ENCODE measurements around the gene NRG3.

Gene NRG3

GRCh38 chr10:82813856-82814255 is 938.9 kb downstream of the NRG3 start:
- peak; percentile 47 for DNase-seq (ENCODE audit: low read depth, low spot score)
- no peak overlapping the region for H3K4me3 ChIP-seq (ENCODE audit: low read depth, low read length)
- in situ Hi-C loops (cut with HindIII; ENCODE audit: low sequenced_read_pairs), result no loop called here
- TF ChIP-seq CTCF (IDR thresholded peaks at IDR 0.05; ENCODE audit: low read depth, low read length), result no peak

- in situ Hi-C loops (cut with HindIII; ENCODE audit: low sequenced_read_pairs), result no loop called here
- DNase-seq (ENCODE audit: low read depth, low spot score), result peak; percentile 13
- H3K4me3 ChIP-seq (ENCODE audit: low read depth, low read length), result no peak overlapping the region
- no peak for TF ChIP-seq CTCF (IDR thresholded peaks at IDR 0.05; ENCODE audit: low read depth, low read length)
Measured at GRCh38 chr10:82814635-82815034, 939.6 kb downstream of the NRG3 start.

GRCh38 chr10:82815680-82816079 is 940.7 kb downstream of the NRG3 start:
- in situ Hi-C loops (cut with HindIII; ENCODE audit: low sequenced_read_pairs), result no loop called here
- DNase-seq (ENCODE audit: low read depth, low spot score), result no peak
- no peak overlapping the region for H3K4me3 ChIP-seq (ENCODE audit: low read depth, low read length)
- TF ChIP-seq CTCF (IDR thresholded peaks at IDR 0.05; ENCODE audit: low read depth, low read length), result no peak

GRCh38 chr10:82817676-82818422 is 942.9 kb downstream of the NRG3 start:
- no peak for TF ChIP-seq CTCF (IDR thresholded peaks at IDR 0.05; ENCODE audit: low read depth, low read length)
- H3K4me3 ChIP-seq (ENCODE audit: low read depth, low read length), result no peak overlapping the region
- in situ Hi-C loops (cut with HindIII; ENCODE audit: low sequenced_read_pairs), result no loop called here
- no peak for DNase-seq (ENCODE audit: low read depth, low spot score)

GRCh38 chr10:82821043-82821442 is 946.0 kb downstream of the NRG3 start:
- DNase-seq (ENCODE audit: low read depth, low spot score), result no peak
- H3K4me3 ChIP-seq (ENCODE audit: low read depth, low read length), result no peak overlapping the region
- no peak for TF ChIP-seq CTCF (IDR thresholded peaks at IDR 0.05; ENCODE audit: low read depth, low read length)
- in situ Hi-C loops (cut with HindIII; ENCODE audit: low sequenced_read_pairs), result no loop called here

- H3K4me3 ChIP-seq (ENCODE audit: low read depth, low read length), result no peak overlapping the region
- peak; percentile 37 for DNase-seq (ENCODE audit: low read depth, low spot score)
- in situ Hi-C loops (cut with HindIII; ENCODE audit: low sequenced_read_pairs), result no loop called here
- no peak for TF ChIP-seq CTCF (IDR thresholded peaks at IDR 0.05; ENCODE audit: low read depth, low read length)
Measured at GRCh38 chr10:82826132-82826531, 951.1 kb downstream of the NRG3 start.
